Thyroid gland (tissue), 4 donors: ENCODE data around the gene BRD4. TPM values are rescaled to one million over a fixed set of nuclear protein-coding genes. Genes with fewer than 3 reads are reported as not detected.

Experiments
- DNase-seq, 2 donors: peaks; one replicate each; pipeline ENCODE4 v3.0.0-alpha.2; 2019
- H3K27ac ChIP-seq, 3 donors: fragments of 200-600 bp; sonication (generic); 1 replicate in 2 of 3; 2 replicates in 1 of 3; pipeline ENCODE4 v1.5.1; 2016 to 2019; ENCODE audit warnings: mild to moderate bottlenecking in 1 of 3, moderate library complexity in 1 of 3
- H3K27me3 ChIP-seq: fragments of 200-600 bp; sonication (generic); one replicate; pipeline ENCODE4 v1.5.1; 2019
- H3K36me3 ChIP-seq, 2 donors: fragments of 200-600 bp; sonication (generic); one replicate each; pipeline ENCODE4 v1.5.1; 2016 to 2019
- H3K4me1 ChIP-seq, 2 donors: fragments of 200-600 bp; sonication (generic); one replicate each; pipeline ENCODE4 v1.5.1; 2017 to 2019
- H3K4me3 ChIP-seq, 3 donors: fragments of 200-600 bp; sonication (generic); replicated peaks in 1 of 3; 1 replicate in 2 of 3; 2 replicates in 1 of 3; pipeline ENCODE4 v1.5.1; 2016; ENCODE audit warnings: mild to moderate bottlenecking in 1 of 3
- H3K9me3 ChIP-seq: fragments of 200-600 bp; sonication (generic); one replicate; pipeline ENCODE4 v1.5.1; 2017
- POLR2A ChIP-seq, 2 donors: fragments of 450-650 bp; IDR thresholded peaks; one replicate each; pipeline ENCODE4 v1.6.1; 2017; ENCODE audit warnings: antibody characterized with exemption in 2 of 2, mild to moderate bottlenecking in 2 of 2, moderate library complexity in 1 of 2
- WGBS, 2 donors: methylation state at CpG; one replicate each; pipeline ENCODE4 v1.1.5; 2017; 5-methylcytosine and 5-hydroxymethylcytosine counted together
- intact Hi-C: fragments of 100-400 bp; cut with DNase I; formaldehyde crosslinking; loops from one replicate; pipeline ENCODE4 v1.15.1; 2023
- total RNA-seq, 4 donors: library from RNA; depleted of rRNA; stranded (reverse); fragments of >200 nt; gene quantifications; one replicate each; pipeline ENCODE4 v1.2.3, GENCODE V29; 2016
- TF ChIP-seq, protein P1 (sequence below), 6 experiments: fragments of 200-600 bp in 3 of 6; fragments of 450-650 bp in 3 of 6; sonication (generic) in 3 of 6; IDR thresholded peaks; one replicate each; pipeline ENCODE4 v1.5.1; 2016 to 2019; ENCODE audit warnings: antibody characterized with exemption in 6 of 6, mild to moderate bottlenecking in 2 of 6, inconsistent platforms in 1 of 6, moderate library complexity in 1 of 6

The BRD4 gene
- total RNA-seq, 4 donors from 2014 or later = 20.8 to 78.1 (median 32.4) TPM

GRCh38 chr19:15196360-15197005, 135.9 kb downstream of the BRD4 start:
- 39 to 45% methylated on average over 4 of the region's 4 CpGs for WGBS, 2 donors
- no peak for DNase-seq
- H3K9me3 ChIP-seq = no peaks in the 10 kb centered on the region
- H3K27me3 ChIP-seq = no peaks in the 10 kb centered on the region
- H3K4me3 ChIP-seq = peak overlapping the region in 1 of 3 donors; percentile 50
- TF ChIP-seq POLR2A (IDR thresholded peaks at IDR 0.05) = no peak
- TF ChIP-seq, protein P1, sequence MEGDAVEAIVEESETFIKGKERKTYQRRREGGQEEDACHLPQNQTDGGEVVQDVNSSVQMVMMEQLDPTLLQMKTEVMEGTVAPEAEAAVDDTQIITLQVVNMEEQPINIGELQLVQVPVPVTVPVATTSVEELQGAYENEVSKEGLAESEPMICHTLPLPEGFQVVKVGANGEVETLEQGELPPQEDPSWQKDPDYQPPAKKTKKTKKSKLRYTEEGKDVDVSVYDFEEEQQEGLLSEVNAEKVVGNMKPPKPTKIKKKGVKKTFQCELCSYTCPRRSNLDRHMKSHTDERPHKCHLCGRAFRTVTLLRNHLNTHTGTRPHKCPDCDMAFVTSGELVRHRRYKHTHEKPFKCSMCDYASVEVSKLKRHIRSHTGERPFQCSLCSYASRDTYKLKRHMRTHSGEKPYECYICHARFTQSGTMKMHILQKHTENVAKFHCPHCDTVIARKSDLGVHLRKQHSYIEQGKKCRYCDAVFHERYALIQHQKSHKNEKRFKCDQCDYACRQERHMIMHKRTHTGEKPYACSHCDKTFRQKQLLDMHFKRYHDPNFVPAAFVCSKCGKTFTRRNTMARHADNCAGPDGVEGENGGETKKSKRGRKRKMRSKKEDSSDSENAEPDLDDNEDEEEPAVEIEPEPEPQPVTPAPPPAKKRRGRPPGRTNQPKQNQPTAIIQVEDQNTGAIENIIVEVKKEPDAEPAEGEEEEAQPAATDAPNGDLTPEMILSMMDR (IDR thresholded peaks at IDR 0.05) = no peak
- H3K36me3 ChIP-seq = no peaks in the 10 kb centered on the region
- intact Hi-C loops = no loop called here
- H3K27ac ChIP-seq = peak overlapping the region in 2 of 3 donors; percentile 65 to 71
- peaks cover 12 to 17% of the 10 kb centered on the region in 2 donors for H3K4me1 ChIP-seq

GRCh38 chr19:15195371-15196334, 136.7 kb downstream of the BRD4 start:
- intact Hi-C loops = no loop called here
- H3K4me3 ChIP-seq = peak overlapping the region in 2 of 3 donors; percentile 17 to 50
- peak overlapping the region; percentile 55 to 71 (median 65) for H3K27ac ChIP-seq
- 2 to 6% methylated on average over 7 to 39 of the region's 91 CpGs for WGBS, 2 donors
- H3K27me3 ChIP-seq = no peaks in the 10 kb centered on the region
- H3K36me3 ChIP-seq = no peaks in the 10 kb centered on the region
- peaks cover 12 to 17% of the 10 kb centered on the region in 2 donors for H3K4me1 ChIP-seq
- no peaks in the 10 kb centered on the region for H3K9me3 ChIP-seq
- DNase-seq = peak; percentile 93 to 95
- TF ChIP-seq, protein P1 (IDR thresholded peaks at IDR 0.05) = peak in 3 of 6 experiments; percentile 15 to 22 (median 19)
- no peak for TF ChIP-seq POLR2A (IDR thresholded peaks at IDR 0.05)

- DNase-seq = peak in 1 of 2 donors; percentile 25
- Histone ChIP-seq H3K4me1 (peaks cover 7 to 10% of the 10 kb centered on the region in 2 donors), H3K9me3 (no peaks in the 10 kb centered on the region), H3K36me3 (no peaks in the 10 kb centered on the region), H3K27me3 (no peaks in the 10 kb centered on the region), H3K4me3 (no peak overlapping the region), H3K27ac (peak overlapping the region in 2 of 3 donors; percentile 65 to 71)
- TF ChIP-seq, protein P1 (IDR thresholded peaks at IDR 0.05) = no peak
- no peak for TF ChIP-seq POLR2A (IDR thresholded peaks at IDR 0.05)
- intact Hi-C loops = no loop called here
- WGBS, 2 donors = 48 to 58% methylated on average over 6 of the region's 6 CpGs
Measured at GRCh38 chr19:15194938-15195337, 137.4 kb downstream of the BRD4 start.

GRCh38 chr19:15191982-15192381, 140.4 kb downstream of the BRD4 start:
- no peak for DNase-seq
- Histone ChIP-seq H3K27me3 (no peaks in the 10 kb centered on the region), H3K27ac (no peak overlapping the region), H3K4me3 (no peak overlapping the region), H3K4me1 (peaks cover 3 to 5% of the 10 kb centered on the region in 2 donors), H3K9me3 (no peaks in the 10 kb centered on the region), H3K36me3 (peaks cover 0 to 3% of the 10 kb centered on the region in 2 donors)
- TF ChIP-seq POLR2A (IDR thresholded peaks at IDR 0.05) = no peak
- TF ChIP-seq, protein P1 (IDR thresholded peaks at IDR 0.05) = no peak
- intact Hi-C loops = no loop called here
- 97 to 100% methylated on average over 3 to 16 of the region's 18 CpGs for WGBS, 2 donors
